ENCODE data around the gene NAB2.
A peak's percentile ranks its signal among the peaks of the same experiment; 100 is the strongest.

NAB2 gene

DNA sequence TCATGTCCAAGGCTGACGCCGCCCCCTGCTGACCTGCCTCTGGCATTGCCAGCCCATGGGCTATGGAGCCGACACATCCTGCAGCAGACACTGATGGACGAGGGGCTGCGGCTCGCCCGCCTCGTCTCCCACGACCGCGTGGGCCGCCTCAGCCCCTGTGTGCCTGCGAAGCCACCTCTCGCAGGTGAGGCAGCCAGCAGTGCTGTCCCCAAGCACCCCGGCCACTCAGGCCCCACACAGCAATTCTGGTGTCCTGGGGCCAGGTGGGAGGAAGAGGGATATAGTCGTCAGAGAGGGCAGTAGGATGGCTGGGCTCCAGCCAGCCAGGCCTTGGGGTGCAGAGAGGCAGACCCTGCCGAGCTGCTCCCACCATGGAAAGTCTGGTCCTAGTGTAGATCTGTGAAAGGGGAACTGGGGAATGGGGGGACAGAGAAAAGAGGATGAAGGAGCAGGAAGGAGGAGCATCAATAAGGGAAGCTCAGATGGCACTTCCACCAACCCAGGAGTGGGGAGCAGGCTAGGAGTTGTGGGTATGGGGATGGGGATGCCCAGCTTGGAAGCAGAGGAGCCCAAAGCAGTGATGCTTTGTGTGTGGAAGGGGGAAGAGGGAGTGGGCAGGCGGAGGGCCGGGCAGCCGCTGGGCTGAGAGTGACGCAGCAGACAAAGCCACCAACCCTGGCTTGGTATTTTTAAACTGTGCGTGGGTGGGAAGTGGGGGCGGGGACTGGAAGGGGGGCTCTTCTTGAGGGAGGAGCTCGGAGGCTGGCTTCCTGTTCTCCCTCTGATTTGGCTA, 4.7 kb downstream of the NAB2 start:
- FAIRE-seq: peak; percentile 79
- DNase-seq (ENCODE audit: low spot score): peak; percentile 78

GRCh38 chr12:57094208-57095160, 5.6 kb downstream of the NAB2 start:
- no peak for FAIRE-seq
- DNase-seq (ENCODE audit: low spot score): no peak

GRCh38 chr12:57095440-57095839, 6.5 kb downstream of the NAB2 start:
- FAIRE-seq (no peak), DNase-seq (ENCODE audit: low spot score) (no peak)

GRCh38 chr12:57096099-57096572, 7.2 kb downstream of the NAB2 start:
- DNase-seq (ENCODE audit: low spot score) (no peak), FAIRE-seq (no peak)

- FAIRE-seq: no peak
- no peak for DNase-seq (ENCODE audit: low spot score)
Measured at GRCh38 chr12:57096748-57097553, 8.0 kb downstream of the NAB2 start.

GRCh38 chr12:57097554-57097835, 8.6 kb downstream of the NAB2 start:
- FAIRE-seq (no peak), DNase-seq (ENCODE audit: low spot score) (no peak)

DNA sequence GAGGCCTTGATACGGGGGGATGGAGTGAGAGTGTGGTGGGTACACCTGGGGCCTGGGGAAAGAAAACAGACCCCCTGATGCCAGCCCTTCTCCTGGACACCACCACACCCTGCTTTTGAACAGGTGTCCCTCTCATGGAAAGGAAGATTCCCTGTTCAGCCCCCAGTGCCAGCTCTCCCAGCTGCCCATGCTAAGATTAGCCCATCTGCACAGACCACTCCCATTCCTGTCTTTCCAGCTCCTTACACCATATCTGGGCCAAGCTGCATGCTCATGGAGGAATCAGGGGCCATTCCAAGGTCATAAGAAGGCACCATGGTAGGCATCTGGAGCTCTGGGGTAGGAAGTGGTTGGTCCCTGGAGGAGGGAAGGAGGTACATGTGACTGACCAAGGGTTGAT, 9.6 kb downstream of the NAB2 start:
- DNase-seq (ENCODE audit: low spot score) (no peak), FAIRE-seq (no peak)

DNA sequence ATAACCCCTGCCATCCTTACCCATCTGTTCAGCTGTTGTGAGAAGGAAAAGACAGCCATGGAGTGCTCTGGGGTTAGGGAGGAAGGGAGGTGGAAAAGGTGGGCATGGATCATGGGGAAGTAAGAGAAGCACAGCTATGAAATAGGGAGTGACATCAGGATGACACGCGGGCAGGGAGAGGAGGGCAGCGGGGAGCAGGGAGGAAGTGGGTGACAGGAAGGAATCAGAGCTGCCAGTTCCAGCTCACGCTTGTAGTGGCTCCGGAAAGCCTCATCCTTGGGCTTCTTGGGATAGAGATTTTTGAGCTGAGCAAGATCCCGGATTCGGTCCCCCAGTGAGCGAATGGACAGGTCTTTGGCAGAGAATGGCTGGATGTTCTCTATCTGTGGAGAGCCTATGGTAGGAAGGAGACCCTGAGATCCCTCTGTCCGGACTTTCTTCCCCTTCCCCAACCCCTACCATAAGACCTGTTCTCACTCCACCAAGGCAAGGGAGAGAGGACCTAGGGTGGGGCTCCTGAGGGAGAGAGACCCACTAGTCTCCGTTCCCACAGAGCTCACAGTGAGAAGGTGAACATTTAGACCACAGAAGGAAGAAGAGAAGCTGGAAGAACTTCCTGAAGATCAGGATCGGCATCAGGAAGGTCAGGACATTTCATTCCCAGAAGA, 10.3 kb downstream of the NAB2 start:
- no peak for DNase-seq (ENCODE audit: low spot score)
- no peak for FAIRE-seq

DNA sequence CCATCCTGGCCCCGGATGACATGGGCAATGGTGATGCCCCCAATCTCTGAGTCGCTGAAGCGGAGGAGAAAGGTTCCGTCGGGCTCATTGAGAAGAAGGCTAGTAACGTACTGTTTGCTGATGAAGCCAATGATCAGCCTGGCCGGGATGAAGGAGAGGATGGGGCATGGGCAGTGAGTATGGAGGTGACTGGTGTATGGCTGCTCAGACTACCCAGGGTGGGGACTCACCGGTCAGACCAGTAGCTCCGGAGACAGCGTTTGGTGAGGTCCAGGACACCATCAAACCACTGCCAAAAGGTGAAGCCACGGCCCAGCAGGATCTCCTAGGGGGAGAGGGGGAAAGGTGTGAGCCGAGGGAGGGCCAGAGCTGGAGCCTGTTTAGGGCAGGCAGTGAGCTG, 10.9 kb downstream of the NAB2 start:
- FAIRE-seq (no peak), DNase-seq (ENCODE audit: low spot score) (no peak)

DNA sequence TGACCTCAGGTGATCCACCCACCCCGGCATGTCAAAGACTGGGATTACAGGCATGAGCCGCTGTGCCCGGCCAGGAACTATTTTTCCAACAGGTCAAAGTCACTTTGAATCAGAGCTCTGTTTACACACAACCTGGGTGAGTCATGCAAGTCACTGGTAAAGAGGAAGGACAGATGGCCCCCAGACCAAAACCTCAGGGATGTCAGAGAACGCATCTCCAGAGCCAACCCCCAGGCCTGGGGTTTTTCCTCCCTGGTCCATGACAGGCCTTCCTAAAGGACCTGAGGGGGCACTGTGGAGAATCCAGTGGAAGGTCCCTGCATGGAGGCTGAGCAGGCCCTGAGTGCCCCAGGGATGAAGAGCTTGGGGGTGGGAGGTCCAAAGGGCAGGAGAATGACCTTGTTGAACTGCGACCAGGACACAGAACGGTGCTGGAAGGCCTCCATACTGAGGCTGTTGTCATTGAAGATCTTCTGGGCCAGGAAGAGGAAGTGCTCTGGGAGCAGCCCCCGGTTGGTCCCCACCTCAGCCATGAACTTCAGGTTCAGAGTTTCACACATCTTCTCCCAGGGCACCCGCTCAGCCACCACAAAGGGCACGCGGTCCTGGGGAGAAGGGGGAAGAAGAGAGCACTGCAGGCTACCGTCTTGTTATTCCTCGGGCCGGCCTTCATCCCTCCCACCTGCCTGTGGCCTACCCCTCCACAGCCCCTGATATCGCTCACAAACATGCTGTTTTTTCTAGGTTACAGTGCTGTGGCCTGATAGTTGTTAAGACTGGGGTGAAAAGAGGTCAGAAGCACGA, 13.2 kb downstream of the NAB2 start:
- FAIRE-seq (no peak), DNase-seq (ENCODE audit: low spot score) (no peak)

- no peak for DNase-seq (ENCODE audit: low spot score)
- no peak for FAIRE-seq
Measured at GRCh38 chr12:57103856-57104255, 14.9 kb downstream of the NAB2 start.

DNA sequence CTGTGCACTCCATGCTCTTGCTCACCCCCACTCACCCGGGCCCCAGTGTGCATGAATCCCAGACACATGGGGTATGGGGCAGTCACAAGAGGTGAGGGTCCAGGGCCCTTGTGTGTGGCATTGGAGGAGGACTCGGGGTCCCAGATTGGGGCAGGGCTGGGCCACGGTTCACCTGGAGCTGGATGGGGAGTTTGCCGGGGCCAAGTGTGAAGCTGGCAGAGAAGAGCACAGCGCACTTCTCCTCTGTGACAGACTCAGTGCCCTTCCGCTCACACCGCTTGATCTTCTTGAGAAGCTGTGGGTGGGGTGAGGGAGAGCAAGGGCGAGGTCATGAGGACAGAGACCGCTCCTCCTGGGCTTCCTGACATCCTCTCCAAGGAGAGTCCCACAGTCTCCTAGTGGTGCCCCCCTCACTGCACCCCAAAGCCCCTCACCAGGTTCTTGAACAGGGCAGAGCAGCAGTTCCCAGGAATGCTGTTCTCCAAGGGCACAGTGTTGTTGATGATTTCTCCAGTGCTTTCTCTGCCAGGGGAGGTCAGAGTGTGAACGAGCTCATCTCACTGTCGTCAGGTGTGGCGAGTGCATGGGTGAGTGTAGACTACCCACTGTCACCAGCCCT, 15.5 kb downstream of the NAB2 start:
- no peak for FAIRE-seq
- DNase-seq (ENCODE audit: low spot score): no peak

GRCh38 chr12:57105011-57105753, 16.3 kb downstream of the NAB2 start:
- DNase-seq (ENCODE audit: low spot score) (no peak), FAIRE-seq (no peak)

DNA sequence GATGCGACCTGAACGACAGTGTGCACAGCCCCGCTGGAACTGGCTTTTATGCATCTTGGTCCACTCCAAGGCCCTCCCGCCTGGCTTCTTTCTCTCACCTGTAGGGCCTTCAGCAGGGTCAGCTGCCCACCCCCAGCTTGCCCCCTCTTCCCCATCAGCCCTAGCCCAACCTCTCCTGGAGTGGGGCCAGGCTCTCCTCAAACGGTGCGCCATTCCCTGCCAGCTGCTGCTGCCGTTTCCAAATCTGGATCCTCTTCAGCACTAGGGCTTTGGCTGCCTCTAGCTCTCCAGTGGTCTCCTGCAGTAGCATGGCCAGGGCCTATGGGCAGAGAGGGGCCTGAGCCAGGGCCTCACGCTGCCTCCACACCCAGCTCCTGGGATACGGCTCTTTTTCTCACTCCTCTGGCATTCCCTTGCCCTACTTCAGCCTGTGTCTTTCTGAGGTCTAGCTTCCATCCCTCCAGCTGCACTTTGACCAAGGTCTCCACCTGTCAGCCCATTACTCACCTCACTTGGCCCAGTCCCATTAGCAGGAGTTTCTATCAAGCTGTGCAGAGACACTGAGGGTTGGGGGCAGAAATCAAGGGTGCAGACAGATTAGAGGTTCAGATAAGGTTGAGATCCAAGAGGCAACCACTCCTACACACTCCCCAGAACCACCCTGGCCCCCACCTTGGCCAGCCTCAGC, 17.3 kb downstream of the NAB2 start:
- no peak for DNase-seq (ENCODE audit: low spot score)
- no peak for FAIRE-seq

GRCh38 chr12:57107456-57108155, 18.7 kb downstream of the NAB2 start:
- no peak for DNase-seq (ENCODE audit: low spot score)
- FAIRE-seq: no peak

DNA sequence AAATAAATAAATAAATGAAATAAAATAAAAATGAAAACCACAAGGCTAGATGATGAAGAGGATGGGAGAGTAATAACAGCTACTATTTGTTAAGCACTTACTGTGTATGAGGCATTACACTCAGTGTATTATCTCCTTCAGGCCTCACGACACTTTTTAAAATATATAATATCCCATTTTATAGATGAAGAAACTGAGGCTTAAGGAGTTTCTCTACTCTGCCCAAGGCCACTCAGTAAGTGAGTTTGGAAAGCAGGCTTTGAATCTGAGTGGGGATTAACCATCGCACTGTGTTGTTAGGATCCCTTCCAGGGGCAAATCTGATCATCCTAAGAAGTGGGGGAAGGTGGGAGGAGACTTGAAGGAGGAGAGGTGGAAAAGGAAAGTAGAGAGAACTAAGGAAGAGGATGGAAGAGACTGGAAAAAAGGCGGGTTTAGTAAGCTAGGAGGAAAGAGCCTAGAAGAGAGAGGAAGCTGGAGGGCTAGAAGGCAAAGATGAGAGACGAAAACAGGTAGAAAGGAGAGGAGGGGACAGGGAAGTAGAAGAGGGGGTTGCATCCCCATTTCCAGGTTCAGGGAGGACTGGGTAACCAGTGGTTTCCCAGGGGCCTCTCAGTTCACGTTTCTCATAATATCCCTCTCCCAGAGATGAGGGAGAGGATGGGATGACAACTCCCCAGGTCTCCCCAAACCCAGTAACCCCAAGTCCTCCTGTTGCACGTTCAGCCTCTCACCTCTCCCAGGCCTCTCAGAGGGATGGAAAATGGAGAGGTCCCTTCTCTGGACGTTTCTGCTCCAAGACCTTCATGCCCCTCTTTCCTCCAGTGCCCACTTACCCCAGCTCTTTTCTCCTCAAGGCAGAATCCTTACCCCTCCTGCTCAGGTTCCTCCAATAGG, 20.5 kb downstream of the NAB2 start:
- DNase-seq (ENCODE audit: low spot score) (no peak), FAIRE-seq (no peak)
